Prostate gland (tissue), 2 donors: ENCODE data around the gene HIVEP3.

Source experiments
- CTCF ChIP-seq, 4 experiments: fragments of 200-600 bp in 2 of 4; fragments of 450-650 bp in 2 of 4; sonication (generic) in 2 of 4; IDR thresholded peaks; 1 replicate in 3 of 4; 2 replicates in 1 of 4; pipeline ENCODE4 v1.5.1; 2016 to 2019; ENCODE audit warnings: antibody characterized with exemption in 4 of 4, mild to moderate bottlenecking in 2 of 4, moderate library complexity in 2 of 4
- POLR2A ChIP-seq: fragments of 450-650 bp; IDR thresholded peaks from one replicate; pipeline ENCODE4 v1.6.1; 2016; ENCODE audit warnings: antibody characterized with exemption, mild to moderate bottlenecking
- POLR2AphosphoS5 ChIP-seq: sonication (generic); formaldehyde crosslinking; IDR thresholded peaks from one replicate; pipeline ENCODE4 v1.6.1; 2017; ENCODE audit warnings: antibody characterized with exemption

- no peak for TF ChIP-seq POLR2A
- no peak for TF ChIP-seq CTCF (IDR thresholded peaks at IDR 0.05)
- no peak for TF ChIP-seq POLR2AphosphoS5
These were observed 382.3 kb downstream of the HIVEP3 start for GRCh38 chr1:41536361-41536802.
